ENCODE measurements around the gene SCUBE1.
A peak's percentile ranks its signal among the peaks of the same experiment; 100 is the strongest.

Gene SCUBE1

GRCh38 chr22:43169310-43170130 lies 173.7 kb downstream of the SCUBE1 start:
- H3K27me3 Mint-ChIP-seq (ENCODE audit: low read depth) = no peaks in the 10 kb centered on the region
- TF ChIP-seq CTCF (IDR thresholded peaks at IDR 0.05; ENCODE audit: unreplicated experiment in 3 of 3) = no peak
- H3K36me3 Mint-ChIP-seq (ENCODE audit: low read depth) = peaks cover 17% of the 10 kb centered on the region
- H3K27ac Mint-ChIP-seq = no peak overlapping the region
- no peaks in the 10 kb centered on the region for H3K9me3 Mint-ChIP-seq
- peaks cover 2% of the 10 kb centered on the region for H3K4me1 Mint-ChIP-seq
- no peak overlapping the region for H3K4me3 Mint-ChIP-seq

- H3K4me1 Mint-ChIP-seq = peaks cover 10% of the 10 kb centered on the region
- H3K27ac Mint-ChIP-seq = no peak overlapping the region
- H3K4me3 Mint-ChIP-seq = no peak overlapping the region
- H3K27me3 Mint-ChIP-seq (ENCODE audit: low read depth) = peaks cover 6% of the 10 kb centered on the region
- H3K36me3 Mint-ChIP-seq (ENCODE audit: low read depth) = peaks cover 17% of the 10 kb centered on the region
- H3K9me3 Mint-ChIP-seq = no peaks in the 10 kb centered on the region
- TF ChIP-seq CTCF (IDR thresholded peaks at IDR 0.05; ENCODE audit: unreplicated experiment in 3 of 3) = no peak
Measured at GRCh38 chr22:43168471-43169309, 174.5 kb downstream of the SCUBE1 start.

- Mint-ChIP-seq H3K4me3 (no peak overlapping the region), H3K9me3 (no peaks in the 10 kb centered on the region), H3K4me1 (peaks cover 10% of the 10 kb centered on the region), H3K27ac (no peak overlapping the region), H3K27me3 (ENCODE audit: low read depth) (peaks cover 6% of the 10 kb centered on the region), H3K36me3 (ENCODE audit: low read depth) (peaks cover 8% of the 10 kb centered on the region)
- no peak for TF ChIP-seq CTCF (IDR thresholded peaks at IDR 0.05; ENCODE audit: unreplicated experiment in 3 of 3)
Measured at GRCh38 chr22:43167001-43167589, 176.1 kb downstream of the SCUBE1 start.

- peaks cover 6% of the 10 kb centered on the region for H3K27me3 Mint-ChIP-seq (ENCODE audit: low read depth)
- no peak overlapping the region for H3K27ac Mint-ChIP-seq
- H3K4me1 Mint-ChIP-seq = peaks cover 10% of the 10 kb centered on the region
- no peaks in the 10 kb centered on the region for H3K9me3 Mint-ChIP-seq
- peaks cover 8% of the 10 kb centered on the region for H3K36me3 Mint-ChIP-seq (ENCODE audit: low read depth)
- no peak for TF ChIP-seq CTCF (IDR thresholded peaks at IDR 0.05; ENCODE audit: unreplicated experiment in 3 of 3)
- no peak overlapping the region for H3K4me3 Mint-ChIP-seq
Measured at GRCh38 chr22:43166132-43166930, 176.8 kb downstream of the SCUBE1 start.

GRCh38 chr22:43164636-43165035 lies 178.5 kb downstream of the SCUBE1 start:
- no peaks in the 10 kb centered on the region for H3K9me3 Mint-ChIP-seq
- H3K4me3 Mint-ChIP-seq = no peak overlapping the region
- no peak for TF ChIP-seq CTCF (IDR thresholded peaks at IDR 0.05; ENCODE audit: unreplicated experiment in 3 of 3)
- H3K27ac Mint-ChIP-seq = peak overlapping the region in 1 of 3 experiments; percentile 21
- peaks cover 4% of the 10 kb centered on the region for H3K36me3 Mint-ChIP-seq (ENCODE audit: low read depth)
- H3K4me1 Mint-ChIP-seq = peaks cover 10% of the 10 kb centered on the region
- H3K27me3 Mint-ChIP-seq (ENCODE audit: low read depth) = peaks cover 10% of the 10 kb centered on the region
